HG02678 (cell line): ENCODE data around the gene GRIN1.

Experiments
- ATAC-seq: cut with Tn5 transposase; IDR thresholded peaks from one replicate; pipeline ENCODE4 v1.9.1; 2021; ENCODE audit warnings: mild to moderate bottlenecking, moderate library complexity; ENCODE audit not compliant: unreplicated experiment

Gene GRIN1

DNA sequence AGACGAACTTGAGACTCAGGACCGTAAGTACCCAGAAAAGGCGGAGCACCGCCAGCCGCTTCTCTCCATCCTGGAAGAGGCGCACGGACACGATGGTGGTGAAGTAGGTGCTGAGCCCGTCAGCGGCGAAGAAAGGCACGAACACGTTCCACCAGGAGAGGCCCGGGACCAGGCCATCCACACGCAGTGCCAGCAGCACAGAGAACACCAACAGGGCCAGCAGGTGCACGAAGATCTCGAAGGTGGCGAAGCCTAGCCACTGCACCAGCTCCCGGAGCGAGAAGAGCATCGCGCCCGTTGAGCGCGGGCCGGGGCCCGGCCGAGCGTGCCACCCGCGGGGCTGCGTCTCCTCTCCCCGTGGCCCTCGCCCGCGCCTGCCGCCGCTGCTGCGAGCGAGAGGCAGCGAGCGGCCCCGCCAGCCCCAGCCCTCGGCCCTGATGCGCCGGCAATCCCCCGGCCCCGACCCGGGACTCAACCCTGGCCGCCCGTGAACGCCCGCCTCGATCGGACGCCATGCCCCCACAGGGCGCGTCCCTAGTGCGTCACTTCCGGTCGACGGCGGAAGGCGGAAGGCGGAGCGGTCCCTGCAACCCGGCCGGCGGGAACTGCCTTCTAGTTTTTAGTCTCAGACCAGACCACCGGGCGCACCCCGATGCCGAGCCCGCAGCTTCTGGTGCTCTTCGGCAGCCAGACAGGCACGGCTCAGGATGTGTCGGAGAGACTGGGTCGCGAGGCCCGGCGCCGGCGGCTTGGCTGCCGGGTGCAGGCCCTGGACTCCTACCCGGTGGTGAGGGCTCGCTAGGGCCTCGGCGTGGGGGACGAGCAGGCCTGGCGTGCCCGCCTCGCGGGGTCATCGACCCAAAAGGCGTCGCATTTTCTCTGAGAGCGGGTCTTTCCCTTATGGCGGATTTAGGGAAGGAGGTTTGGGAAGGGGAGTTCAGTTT is 66.4 kb downstream of the GRIN1 start, which contains the start of the genes NDOR1 and TMEM203:
NDOR1 (plus strand) TSS at position 575 of the 944 bp plus-strand sequence; CDS start at position 653, 78 bp downstream.
TMEM203 (minus strand) TSS at position 523 of the 944 bp plus-strand sequence; CDS start at position 289, 234 bp downstream.
- ATAC-seq = no peak

DNA sequence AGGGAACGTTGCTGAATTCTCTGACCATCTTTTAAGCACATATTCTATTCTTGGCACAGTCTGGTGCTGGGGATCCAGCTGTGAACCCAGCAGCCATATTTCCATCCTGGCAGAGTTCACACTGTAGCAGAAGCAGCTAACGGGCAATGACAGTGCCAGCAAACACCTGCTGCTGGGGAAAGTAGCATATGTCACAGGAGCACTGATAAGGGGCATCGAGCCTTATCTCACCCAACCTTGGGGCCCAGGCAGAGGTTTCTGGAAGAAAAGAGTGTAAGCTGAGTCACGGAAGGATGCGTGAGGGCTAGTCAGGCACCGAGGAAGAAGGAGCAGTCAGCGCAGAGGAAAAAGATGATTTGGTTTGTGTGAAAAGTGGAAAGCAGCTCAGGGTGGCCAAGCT is 67.6 kb downstream of the GRIN1 start:
- no peak for ATAC-seq

DNA sequence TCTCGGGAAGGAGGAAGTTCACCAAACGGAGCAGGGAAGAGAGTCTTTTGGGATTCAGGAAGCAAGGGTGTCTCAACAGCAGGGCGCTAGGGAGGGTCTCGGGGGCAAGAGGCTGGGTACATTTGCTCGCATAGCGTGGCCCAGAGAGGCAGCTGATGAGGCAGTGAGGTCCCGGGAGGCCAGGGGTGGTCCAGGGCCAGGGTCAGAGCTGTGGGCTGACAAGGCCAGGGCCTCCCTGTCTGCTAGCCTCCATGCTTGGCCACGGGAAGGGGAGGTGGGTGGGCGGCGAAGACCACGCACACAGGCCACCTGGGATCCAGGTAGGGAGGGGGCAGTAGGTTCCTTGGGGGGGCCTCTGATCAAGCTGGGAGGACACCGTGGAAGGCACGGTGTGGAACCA is 72.6 kb downstream of the GRIN1 start:
- no peak for ATAC-seq

DNA sequence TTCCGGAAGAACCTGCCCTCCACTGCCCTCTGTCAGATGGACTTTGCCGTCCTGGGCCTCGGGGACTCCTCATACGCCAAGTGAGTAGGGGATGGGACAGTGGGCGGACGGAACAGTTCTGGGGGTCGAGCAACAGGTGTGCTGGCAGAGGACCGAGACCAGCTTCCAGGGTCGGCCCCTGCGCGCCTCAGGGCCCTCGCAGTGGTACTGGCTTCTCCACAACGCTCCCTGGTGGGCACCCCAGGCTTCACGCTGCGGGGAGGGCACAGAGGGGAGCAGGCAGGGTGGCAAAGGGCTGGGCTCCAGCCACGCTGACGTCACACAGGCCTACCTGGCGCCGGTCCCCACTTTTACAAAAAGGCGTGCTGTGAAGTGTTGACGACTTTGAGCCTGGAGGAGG is 73.6 kb downstream of the GRIN1 start:
- no peak for ATAC-seq

DNA sequence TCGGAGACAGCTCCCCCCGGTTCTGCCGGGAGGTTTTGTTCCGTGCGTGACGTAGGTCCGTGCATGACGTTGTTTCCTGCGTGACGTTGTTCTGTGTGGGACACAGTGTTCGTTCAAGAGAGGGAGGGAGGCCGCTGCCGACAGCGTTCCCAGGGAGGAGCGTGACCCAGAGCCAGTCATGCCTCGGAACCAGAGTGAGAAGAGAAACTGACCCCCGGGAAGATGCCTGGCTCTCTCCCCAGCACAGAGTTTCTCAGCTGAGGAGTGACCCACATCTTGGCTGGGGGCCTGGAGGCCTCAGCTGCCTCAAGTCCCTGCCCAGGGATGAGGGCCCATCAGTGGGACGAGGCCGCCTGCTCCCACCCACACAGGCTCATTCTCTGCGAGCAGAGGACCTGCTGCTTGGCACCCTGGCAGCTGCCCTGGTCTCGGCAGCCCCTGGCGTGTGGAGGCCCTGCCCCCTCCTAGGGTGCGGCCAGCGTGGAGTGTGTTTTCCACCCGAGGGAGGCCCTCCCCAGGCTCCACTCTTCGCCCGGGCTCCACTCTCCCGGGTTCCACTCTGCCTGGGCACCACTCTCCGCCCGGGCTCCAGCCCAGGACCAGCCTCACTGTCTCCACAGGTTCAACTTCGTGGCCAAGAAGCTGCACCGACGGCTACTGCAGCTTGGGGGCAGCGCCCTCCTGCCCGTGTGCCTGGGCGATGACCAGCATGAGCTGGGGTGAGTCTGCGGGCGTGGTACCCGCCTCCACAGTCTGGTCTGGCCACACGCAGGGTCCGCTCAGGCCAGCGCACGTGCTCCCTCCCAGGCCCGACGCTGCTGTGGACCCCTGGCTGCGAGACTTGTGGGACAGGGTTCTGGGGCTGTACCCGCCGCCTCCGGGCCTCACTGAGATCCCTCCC is 74.5 kb downstream of the GRIN1 start:
- ATAC-seq = no peak

DNA sequence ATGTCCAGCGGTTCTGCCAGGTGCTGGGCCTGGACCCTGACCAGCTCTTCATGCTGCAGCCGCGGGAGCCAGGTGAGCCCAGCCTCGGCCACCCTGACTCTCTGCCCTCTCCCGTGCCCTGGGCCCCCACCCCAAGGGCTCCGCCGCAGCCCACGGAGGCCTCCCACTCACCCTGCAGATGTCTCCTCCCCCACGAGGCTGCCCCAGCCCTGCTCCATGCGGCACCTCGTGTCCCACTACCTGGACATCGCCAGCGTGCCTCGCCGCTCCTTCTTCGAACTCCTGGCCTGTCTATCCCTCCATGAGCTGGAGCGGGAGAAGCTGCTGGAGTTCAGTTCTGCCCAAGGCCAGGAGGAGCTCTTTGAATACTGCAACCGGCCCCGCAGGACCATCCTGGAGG is 75.7 kb downstream of the GRIN1 start:
- no peak for ATAC-seq

DNA sequence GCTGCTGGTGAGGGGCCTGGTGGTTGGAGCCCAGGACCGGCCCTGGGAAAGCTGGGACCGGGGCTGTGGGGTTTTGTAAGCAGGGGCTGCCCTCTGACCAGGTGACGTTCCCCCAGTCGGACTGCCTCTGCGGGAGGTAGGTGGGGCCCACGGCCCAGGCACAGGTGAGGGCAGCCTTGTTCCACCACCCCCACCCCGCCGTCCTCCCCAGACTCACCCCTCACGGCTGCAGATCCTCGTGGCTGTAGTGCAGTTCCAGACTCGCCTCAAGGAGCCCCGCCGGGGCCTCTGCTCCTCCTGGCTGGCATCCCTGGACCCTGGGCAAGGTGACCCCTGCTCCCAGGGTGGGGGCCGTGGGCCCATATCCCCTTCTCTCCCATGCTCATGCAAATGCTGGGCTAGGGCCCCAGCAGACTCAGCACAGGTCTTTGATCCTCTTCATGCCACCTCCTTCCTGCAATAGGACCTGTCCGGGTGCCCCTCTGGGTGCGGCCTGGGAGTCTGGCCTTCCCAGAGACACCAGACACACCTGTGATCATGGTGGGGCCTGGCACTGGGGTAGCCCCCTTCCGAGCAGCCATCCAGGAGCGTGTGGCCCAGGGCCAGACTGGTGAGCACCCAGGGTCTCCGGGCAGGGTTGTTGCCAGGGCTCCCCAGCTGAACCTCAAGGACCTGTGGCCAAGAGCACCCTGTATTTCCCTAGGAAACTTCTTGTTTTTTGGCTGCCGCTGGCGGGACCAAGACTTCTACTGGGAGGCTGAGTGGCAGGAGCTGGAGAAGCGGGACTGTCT is 76.4 kb downstream of the GRIN1 start:
- no peak for ATAC-seq

DNA sequence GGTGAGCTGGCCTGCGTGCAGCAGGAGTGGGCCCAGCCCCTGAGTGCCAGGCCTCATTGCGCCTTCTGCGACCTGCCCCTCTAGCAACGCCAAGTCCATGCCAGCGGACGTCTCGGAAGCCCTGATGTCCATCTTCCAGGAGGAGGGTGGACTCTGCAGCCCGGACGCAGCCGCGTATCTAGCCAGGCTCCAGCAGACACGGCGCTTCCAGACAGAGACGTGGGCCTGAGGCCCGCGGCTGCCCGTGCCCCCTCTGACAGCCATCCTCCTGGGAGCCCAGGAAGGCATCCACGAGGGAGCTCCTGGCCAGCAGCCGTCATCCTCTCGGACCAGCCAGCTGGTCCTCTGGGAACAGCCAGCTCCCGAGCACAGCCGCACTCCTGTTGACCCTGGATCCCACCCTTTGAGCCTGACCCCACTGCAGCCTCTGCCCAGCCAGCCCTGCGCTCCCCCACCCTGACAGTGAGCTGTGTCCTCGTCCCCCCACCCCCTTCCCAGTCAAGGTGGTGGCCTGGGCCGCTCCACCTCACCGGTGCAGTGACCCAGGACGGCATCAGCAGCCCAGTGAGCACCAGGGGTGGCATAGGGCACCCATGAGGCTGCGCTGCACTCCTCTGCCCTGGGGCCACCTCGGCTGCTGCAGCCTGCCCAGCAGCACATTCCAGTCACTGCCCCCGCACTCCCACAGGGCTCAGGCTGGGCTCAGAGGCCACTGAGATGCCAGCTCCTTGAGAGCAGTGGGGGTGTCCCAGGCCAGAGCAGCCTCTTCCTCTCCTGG is 77.4 kb downstream of the GRIN1 start:
- ATAC-seq = no peak

DNA sequence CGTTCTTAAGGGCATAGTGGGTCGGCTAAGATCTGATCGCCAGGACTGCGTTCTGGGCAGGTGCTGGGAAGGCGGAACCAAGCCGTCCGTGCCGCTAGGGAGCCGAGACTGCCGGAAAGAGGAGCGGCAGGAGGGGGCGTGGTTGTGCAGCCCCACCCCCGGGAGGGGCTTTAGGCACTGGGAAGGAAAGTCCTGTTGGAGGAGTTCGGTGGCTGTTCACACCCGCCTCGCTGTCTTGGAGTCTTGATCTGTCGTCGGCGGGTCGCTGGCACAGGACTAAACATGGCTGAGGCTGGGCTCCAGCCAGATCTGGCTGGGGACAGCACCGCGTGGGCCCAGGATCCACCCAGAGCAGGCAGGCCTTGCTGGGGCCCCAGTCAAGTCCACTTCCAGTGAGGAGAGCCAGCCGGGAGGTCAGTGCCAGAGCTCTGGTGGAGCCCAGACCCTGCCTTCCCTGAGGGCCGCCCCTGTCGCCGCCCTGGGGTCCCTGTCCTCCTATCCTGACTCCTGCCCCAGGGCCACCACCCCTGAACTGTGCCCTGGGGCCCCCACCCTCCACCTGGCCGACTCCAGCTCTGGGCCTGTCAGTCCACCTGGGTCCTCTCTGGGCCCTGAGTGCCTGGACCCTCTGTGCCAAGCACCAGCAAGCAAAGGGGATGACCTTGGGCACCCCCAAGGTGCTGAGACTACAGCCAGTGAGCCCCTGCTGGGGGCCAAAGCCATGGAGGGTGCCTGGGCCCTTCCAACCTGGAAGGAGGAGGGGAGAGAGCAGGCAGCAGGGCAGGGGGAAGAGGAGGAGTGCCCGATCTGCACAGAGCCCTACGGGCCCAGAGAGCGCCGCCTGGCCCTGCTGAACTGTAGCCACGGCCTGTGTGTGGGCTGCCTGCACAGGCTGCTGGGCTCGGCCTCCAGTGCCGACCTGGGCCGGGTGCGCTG is 78.6 kb downstream of the GRIN1 start:
- ATAC-seq = no peak

DNA sequence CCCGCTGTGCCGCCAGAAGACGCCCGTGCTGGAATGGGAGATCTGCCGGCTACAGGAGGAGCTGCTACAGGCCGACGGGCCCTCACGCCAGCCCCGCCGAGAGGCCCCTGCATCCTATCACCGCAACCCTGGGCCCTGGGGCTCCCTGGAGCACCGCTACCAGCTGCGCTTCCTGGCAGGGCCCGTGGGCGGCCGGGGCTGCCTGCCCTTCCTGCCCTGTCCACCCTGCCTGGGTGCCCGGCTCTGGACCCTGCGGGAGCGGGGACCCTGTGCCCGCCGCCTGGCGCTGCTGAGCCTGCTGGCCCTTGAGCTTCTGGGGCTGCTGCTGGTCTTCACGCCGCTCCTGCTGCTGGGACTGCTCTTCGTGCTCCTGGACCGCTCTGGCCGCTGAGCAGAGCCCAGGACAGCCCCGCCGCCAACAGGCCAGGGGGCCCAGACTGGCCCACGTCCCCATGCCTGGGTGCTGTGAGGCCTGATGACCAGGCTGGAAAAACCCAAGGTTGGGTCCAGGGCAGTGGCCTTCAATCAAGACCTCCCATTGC is 79.3 kb downstream of the GRIN1 start:
- ATAC-seq = no peak
